Measurements from ENCODE around the gene SNX1.

The SNX1 gene

GRCh38 chr15:64146885-64147681, 51.3 kb downstream of the SNX1 start:
- no peak for DNase-seq (ENCODE audit: low read depth in 2 of 2)

GRCh38 chr15:64148168-64148567, 52.4 kb downstream of the SNX1 start:
- DNase-seq (ENCODE audit: low read depth in 2 of 2) = no peak

GRCh38 chr15:64148581-64148980, 52.8 kb downstream of the SNX1 start:
- DNase-seq (ENCODE audit: low read depth in 2 of 2) = no peak

- no peak for DNase-seq (ENCODE audit: low read depth in 2 of 2)
Observed at GRCh38 chr15:64149424-64149823, 53.6 kb downstream of the SNX1 start.

GRCh38 chr15:64149893-64150578, 54.3 kb downstream of the SNX1 start:
- no peak for DNase-seq (ENCODE audit: low read depth in 2 of 2)

- no peak for DNase-seq (ENCODE audit: low read depth in 2 of 2)
Observed at GRCh38 chr15:64151727-64152506, 56.1 kb downstream of the SNX1 start, which contains the start of gene SNX22. SNX22 (plus strand) TSS chr15:64151731; CDS start chr15:64151776, 45 bp downstream.

GRCh38 chr15:64152507-64153387, 57.0 kb downstream of the SNX1 start:
- no peak for DNase-seq (ENCODE audit: low read depth in 2 of 2)

GRCh38 chr15:64153480-64154367, 57.9 kb downstream of the SNX1 start:
- peak; percentile 84 for DNase-seq (ENCODE audit: low read depth in 2 of 2)

GRCh38 chr15:64155802-64156651, 60.2 kb downstream of the SNX1 start:
- no peak for DNase-seq (ENCODE audit: low read depth in 2 of 2)

- no peak for DNase-seq (ENCODE audit: low read depth in 2 of 2)
Observed at GRCh38 chr15:64156652-64157331, 61.0 kb downstream of the SNX1 start.

- no peak for DNase-seq (ENCODE audit: low read depth in 2 of 2)
Observed at GRCh38 chr15:64157599-64158125, 61.9 kb downstream of the SNX1 start.

- no peak for DNase-seq (ENCODE audit: low read depth in 2 of 2)
Observed at GRCh38 chr15:64158363-64159134, 62.8 kb downstream of the SNX1 start.

- no peak for DNase-seq (ENCODE audit: low read depth in 2 of 2)
Observed at GRCh38 chr15:64161688-64162477, 66.1 kb downstream of the SNX1 start.

- DNase-seq (ENCODE audit: low read depth in 2 of 2) = no peak
Observed at GRCh38 chr15:64162478-64162868, 66.7 kb downstream of the SNX1 start.

GRCh38 chr15:64162869-64163658, 67.3 kb downstream of the SNX1 start, which contains the start of gene PPIB:
PPIB (minus strand) TSS chr15:64163022; CDS start chr15:64162986, 36 bp downstream.
- peak; percentile 92 to 93 for DNase-seq (ENCODE audit: low read depth in 2 of 2)
